K562 (cell line): Measurements from ENCODE around the gene SLC6A16. TPM values are rescaled to one million over a fixed set of nuclear protein-coding genes. Genes with fewer than 3 reads are reported as not detected.

Experiments
- ARHGAP35 ChIP-seq: fragments of 450-650 bp; IDR thresholded peaks from 2 replicates; pipeline ENCODE4 v1.6.1; 2018; ENCODE audit not compliant: partially characterized antibody
- ATF4 ChIP-seq: fragments of 450-650 bp; formaldehyde crosslinking; IDR thresholded peaks from 2 replicates; pipeline ENCODE4 v1.4.0; 2022; ENCODE audit warnings: mild to moderate bottlenecking, moderate library complexity
- CBX8 ChIP-seq: fragments of 200-600 bp; sonication (generic); IDR thresholded peaks from 2 replicates; pipeline ENCODE4 v1.6.1; 2012; ENCODE audit warnings: borderline replicate concordance, mixed run types, low read depth, mild to moderate bottlenecking, moderate library complexity, mixed read lengths, low read length, control low read depth, inconsistent platforms; ENCODE audit not compliant: poor library complexity, severe bottlenecking; ENCODE audit errors: extremely low read depth
- GMEB1 ChIP-seq: fragments of 250-450 bp; sonication (Bioruptor Pico); IDR thresholded peaks from 2 replicates; pipeline ENCODE4 v1.4.0; 2020; ENCODE audit warnings: mild to moderate bottlenecking
- KLF10 ChIP-seq: fragments of 250-450 bp; sonication (Bioruptor Pico); IDR thresholded peaks from 2 replicates; pipeline ENCODE4 v1.6.1; 2021; ENCODE audit warnings: matching md5 sums
- MAFF ChIP-seq: IDR thresholded peaks from 2 replicates; pipeline ENCODE4 v1.6.1; 2012; ENCODE audit warnings: low read length, improper control_type of control experiment
- NCOR1 ChIP-seq: fragments of 450-650 bp; IDR thresholded peaks from 2 replicates; pipeline ENCODE4 v1.6.1; 2016; ENCODE audit warnings: mild to moderate bottlenecking, moderate library complexity
- RBM34 ChIP-seq: fragments of 200-400 bp; formaldehyde crosslinking; IDR thresholded peaks from 2 replicates; pipeline ENCODE4 v1.6.1; 2018; ENCODE audit warnings: low read length, borderline replicate concordance; ENCODE audit not compliant: insufficient read depth
- ZFP1 ChIP-seq: fragments of 450-650 bp; formaldehyde crosslinking; IDR thresholded peaks from 2 replicates; pipeline ENCODE4 v1.4.0; 2020; ENCODE audit warnings: mild to moderate bottlenecking, mixed read lengths
- ZNF589 ChIP-seq: fragments of 200-800 bp; sonication (Bioruptor generic); IDR thresholded peaks from 2 replicates; pipeline ENCODE4 v1.6.1; 2016; ENCODE audit warnings: low read depth, missing genetic modification characterization, missing compliant biosample characterization
- polyA plus RNA-seq, 8 experiments: library from polyadenylated mRNA; depleted of rRNA in 4 of 8; stranded (reverse) in 5 of 8; unstranded in 3 of 8; fragments of >200 nt; fragmentation: Nextera tagmentation in 2 of 8; fragmentation: Illumina TruSeq in 1 of 8; extraction: Ambion mirVana in 2 of 8; extraction: Trizol in 1 of 8; gene quantifications; 2 replicates each; pipeline versions ENCODE4 v1.2.1 to v1.2.3, GENCODE V29; 2011 to 2014; ENCODE audit warnings: inconsistent platforms in 1 of 8, missing spikeins in 1 of 8
- total RNA-seq, 7 experiments: library from RNA; depleted of rRNA in 6 of 7; stranded (reverse); fragments of >200 nt in 6 of 7; fragmentation: Illumina TruSeq in 2 of 7; extraction: Trizol in 2 of 7; gene quantifications; 2 replicates each; pipeline versions ENCODE4 v1.2.1 to v1.2.3, GENCODE V29; 2011 to 2021; ENCODE audit warnings: low replicate concordance in 1 of 7
- TF ChIP-seq, protein P1 (sequence below), 2 experiments: fragments of 450-650 bp; IDR thresholded peaks; 2 replicates each; pipeline ENCODE4 v1.6.1; 2018; ENCODE audit warnings: mild to moderate bottlenecking in 2 of 2, low read depth in 1 of 2; ENCODE audit not compliant: partially characterized antibody in 2 of 2
- TF ChIP-seq, protein P2 (sequence below): fragments of 250-450 bp; sonication (Bioruptor Pico); IDR thresholded peaks from 2 replicates; pipeline ENCODE4 v1.8.0; 2022; ENCODE audit warnings: inconsistent platforms, mild to moderate bottlenecking, moderate library complexity, borderline replicate concordance

Gene SLC6A16
- total and polyA plus RNA-seq, 9 of the 15 experiments (the other 6 are each of a cell fraction or from before 2014, with no cell fraction given), result 0.05 to 0.95 (median 0.36) TPM

GRCh38 chr19:49363268-49364082 lies 38.5 kb upstream of the SLC6A16 start, which contains the start of gene DKKL1 (continued):
- TF ChIP-seq, protein P1, sequence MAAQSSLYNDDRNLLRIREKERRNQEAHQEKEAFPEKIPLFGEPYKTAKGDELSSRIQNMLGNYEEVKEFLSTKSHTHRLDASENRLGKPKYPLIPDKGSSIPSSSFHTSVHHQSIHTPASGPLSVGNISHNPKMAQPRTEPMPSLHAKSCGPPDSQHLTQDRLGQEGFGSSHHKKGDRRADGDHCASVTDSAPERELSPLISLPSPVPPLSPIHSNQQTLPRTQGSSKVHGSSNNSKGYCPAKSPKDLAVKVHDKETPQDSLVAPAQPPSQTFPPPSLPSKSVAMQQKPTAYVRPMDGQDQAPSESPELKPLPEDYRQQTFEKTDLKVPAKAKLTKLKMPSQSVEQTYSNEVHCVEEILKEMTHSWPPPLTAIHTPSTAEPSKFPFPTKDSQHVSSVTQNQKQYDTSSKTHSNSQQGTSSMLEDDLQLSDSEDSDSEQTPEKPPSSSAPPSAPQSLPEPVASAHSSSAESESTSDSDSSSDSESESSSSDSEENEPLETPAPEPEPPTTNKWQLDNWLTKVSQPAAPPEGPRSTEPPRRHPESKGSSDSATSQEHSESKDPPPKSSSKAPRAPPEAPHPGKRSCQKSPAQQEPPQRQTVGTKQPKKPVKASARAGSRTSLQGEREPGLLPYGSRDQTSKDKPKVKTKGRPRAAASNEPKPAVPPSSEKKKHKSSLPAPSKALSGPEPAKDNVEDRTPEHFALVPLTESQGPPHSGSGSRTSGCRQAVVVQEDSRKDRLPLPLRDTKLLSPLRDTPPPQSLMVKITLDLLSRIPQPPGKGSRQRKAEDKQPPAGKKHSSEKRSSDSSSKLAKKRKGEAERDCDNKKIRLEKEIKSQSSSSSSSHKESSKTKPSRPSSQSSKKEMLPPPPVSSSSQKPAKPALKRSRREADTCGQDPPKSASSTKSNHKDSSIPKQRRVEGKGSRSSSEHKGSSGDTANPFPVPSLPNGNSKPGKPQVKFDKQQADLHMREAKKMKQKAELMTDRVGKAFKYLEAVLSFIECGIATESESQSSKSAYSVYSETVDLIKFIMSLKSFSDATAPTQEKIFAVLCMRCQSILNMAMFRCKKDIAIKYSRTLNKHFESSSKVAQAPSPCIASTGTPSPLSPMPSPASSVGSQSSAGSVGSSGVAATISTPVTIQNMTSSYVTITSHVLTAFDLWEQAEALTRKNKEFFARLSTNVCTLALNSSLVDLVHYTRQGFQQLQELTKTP (IDR thresholded peaks at IDR 0.05; ENCODE audit: low read depth in 1 of 2, partially characterized antibody in 2 of 2), result no peak
- TF ChIP-seq RBM34 (no peak), ARHGAP35 (no peak), CBX8 (no peak), GMEB1 (CRISPR knock-in tag) (no peak), NCOR1 (no peak), MAFF (no peak), ATF4 (CRISPR knock-in tag) (no peak; the same call in 1 of the 2 replicates), ZNF589 (CRISPR knock-in tag) (no peak), ZFP1 (CRISPR knock-in tag) (no peak), KLF10 (no peak)
- TF ChIP-seq, protein P2, sequence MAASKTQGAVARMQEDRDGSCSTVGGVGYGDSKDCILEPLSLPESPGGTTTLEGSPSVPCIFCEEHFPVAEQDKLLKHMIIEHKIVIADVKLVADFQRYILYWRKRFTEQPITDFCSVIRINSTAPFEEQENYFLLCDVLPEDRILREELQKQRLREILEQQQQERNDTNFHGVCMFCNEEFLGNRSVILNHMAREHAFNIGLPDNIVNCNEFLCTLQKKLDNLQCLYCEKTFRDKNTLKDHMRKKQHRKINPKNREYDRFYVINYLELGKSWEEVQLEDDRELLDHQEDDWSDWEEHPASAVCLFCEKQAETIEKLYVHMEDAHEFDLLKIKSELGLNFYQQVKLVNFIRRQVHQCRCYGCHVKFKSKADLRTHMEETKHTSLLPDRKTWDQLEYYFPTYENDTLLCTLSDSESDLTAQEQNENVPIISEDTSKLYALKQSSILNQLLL (CRISPR knock-in tag), result no peak
